RKO (cell line): ENCODE results near the gene ANKRD11.
"Not testable (repeated sequence)": the region's sequence is repeated elsewhere in the genome, so short reads cannot be mapped to it uniquely, and the experiment has no call there.

Experiments
- DNase-seq: peaks from one replicate; pipeline ENCODE4 v3.0.0-alpha.2; 2016; ENCODE audit warnings: low spot score

The ANKRD11 gene

GRCh38 chr16:89280546-89281188 is 209.7 kb downstream of the ANKRD11 start:
- DNase-seq, result no peak

GRCh38 chr16:89279666-89280481 is 210.5 kb downstream of the ANKRD11 start:
- DNase-seq, result no peak

- DNase-seq, result no peak
These were observed 211.7 kb downstream of the ANKRD11 start for GRCh38 chr16:89278441-89279240.

- DNase-seq, result no peak
These were observed 212.6 kb downstream of the ANKRD11 start for GRCh38 chr16:89277641-89278341.

DNA sequence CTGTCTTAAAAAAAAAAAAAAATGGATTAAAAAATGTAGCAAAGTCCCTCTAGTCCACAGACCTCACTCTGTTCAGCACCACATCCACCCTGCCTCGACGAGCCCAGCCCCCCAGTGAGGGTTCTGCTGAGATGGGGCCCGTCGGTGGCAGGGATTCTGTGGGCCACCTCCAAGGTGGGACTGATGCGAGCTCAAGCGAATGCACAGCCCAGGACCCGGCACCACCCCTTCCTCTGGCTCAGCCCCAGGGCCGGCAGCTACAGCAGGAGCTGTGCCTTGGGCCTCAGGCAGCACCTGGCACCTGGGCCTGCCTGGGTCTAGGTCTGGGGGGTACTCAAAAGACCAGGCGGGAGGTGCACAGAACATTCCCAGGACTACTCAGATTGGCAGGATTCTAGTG is 213.3 kb downstream of the ANKRD11 start:
- no peak for DNase-seq

- no peak for DNase-seq
These were observed 214.3 kb downstream of the ANKRD11 start for GRCh38 chr16:89275837-89276720.

- DNase-seq, result no peak
These were observed 215.1 kb downstream of the ANKRD11 start for GRCh38 chr16:89275284-89275584.

DNA sequence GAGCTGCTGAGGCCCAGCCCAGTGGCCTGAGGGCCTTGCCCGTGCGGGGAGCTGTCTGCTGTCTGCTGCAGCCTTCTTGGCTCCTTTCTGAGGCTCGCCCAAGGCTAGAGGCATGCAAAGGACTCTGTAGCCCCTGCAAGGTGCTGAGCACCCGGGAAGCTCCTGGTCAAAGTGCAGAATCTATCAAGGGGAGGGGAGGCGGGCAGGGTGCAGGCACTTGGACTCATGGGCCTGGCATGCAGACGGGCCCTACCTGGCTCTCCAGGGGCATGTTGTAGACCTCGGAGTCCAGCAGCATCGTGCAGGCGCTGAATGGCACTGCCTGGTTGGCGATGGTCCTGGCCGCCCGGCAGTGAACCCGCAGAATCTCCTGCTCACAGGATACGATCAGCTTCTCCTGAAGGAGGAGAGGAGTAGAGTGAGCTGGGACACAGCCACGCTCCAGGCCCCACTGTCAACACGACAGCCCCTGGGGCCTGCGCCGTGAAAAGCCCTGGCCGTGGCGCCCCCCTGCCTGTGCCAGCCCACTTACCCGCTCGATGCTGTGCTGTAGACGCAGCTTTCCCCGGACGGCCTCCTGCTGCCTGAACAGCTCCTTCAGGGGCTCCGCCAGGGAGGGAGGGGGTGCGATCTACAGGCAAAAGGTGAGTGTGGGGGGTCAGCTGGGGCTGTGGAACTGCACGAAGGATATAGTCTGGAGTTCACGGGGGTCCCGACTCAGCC is 215.6 kb downstream of the ANKRD11 start:
- DNase-seq, result no peak

GRCh38 chr16:89273741-89274472 is 216.5 kb downstream of the ANKRD11 start:
- DNase-seq, result no peak

GRCh38 chr16:89272631-89273030 is 217.7 kb downstream of the ANKRD11 start:
- no peak for DNase-seq

- no peak for DNase-seq
These were observed 219.6 kb downstream of the ANKRD11 start for GRCh38 chr16:89270666-89271345.

DNA sequence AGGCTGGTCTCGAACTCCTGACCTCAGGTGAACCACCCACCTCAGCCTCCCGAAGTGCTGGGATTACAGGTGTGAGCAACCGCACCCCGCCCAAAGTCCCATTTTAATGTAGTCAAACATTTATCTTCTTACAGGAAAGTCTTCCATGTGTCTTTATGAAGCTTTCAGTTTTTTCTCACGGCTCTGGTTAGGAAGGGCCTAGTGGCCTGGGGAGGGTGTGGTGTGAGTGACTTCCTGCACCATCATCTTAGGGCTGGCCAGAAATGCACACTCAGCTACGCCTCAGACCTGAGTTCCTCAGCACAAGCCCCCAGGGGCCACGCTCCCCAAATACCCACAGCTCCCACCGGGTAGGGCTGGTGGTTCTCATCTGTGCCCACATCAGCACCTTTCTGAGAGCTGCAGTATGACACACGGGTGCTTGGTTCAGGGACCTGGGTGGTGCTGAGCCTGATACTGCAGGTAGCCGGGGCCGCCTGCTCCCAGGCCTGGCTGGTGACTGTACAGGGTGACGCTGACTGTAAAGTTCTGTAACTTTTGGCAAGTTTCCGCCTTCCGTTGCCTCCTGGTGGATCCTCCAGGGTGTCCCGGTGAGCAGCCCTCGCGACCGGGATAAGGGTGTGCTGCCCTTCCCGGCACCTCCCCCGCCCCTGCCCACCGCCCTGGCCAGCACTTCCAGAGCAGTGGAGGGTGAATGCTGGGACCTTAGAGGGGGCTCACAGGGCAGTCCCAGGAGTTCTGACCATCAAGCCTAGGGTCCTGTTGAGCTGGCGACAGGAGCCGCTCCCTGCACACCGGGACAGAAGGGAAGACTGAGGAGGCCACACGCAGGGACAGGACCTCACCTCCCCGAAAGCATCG is 220.3 kb downstream of the ANKRD11 start:
- DNase-seq, result no peak

DNA sequence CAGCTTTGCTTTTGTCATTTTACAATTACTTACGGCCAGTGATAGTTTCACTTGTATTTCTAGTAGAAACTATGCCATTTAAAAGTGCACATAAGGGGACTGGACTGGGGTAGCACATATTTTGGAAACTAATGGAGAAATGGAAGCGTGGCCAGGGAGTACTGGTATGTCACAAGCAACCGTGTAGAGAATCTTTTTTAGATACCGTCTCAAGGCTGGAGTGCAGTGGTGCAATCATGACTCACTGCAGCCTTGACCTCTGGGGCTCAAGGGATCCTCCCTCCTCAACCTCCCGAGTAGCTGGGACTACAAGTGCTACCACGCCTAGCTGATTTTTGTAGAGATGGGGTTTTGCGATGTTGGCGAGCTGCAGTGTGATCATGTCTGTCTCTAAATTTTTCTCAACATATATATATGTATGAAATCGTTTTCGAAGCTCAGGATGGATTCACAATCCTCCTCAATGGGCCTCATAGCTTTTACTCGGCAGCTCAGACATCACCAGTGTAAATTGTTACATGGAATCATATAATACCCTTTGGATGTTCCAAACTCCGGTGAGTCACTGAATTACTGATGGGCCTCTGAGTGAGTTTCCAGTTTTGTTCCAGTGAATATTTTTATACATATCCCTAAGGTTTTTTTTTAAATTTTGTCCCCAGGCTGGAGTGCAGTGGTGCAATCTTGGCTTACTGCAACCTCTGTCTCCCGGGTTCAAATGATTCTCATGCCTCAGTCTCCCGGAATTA is 221.2 kb downstream of the ANKRD11 start:
- no peak for DNase-seq

DNA sequence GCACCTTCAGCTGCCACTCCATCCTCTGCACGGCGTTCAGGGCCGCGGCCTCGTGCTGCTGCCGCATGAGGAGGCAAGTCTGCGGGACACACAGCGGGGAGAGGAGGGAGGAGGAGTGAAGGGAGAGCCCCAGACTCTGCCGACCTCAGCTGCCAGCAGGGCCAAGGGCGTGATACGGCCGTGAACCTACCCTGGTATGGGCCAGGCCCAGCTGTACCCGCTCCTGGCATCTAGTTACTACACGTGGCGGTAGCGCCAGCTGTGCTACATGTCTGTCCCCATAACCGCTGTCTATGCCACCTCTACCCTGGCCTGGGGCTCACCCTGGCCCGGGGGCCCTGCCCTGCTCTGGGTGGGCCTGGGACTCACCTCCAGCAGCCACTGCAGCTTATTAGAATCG is 221.8 kb downstream of the ANKRD11 start:
- DNase-seq, result no peak

- not testable (repeated sequence) for DNase-seq
These were observed 222.6 kb downstream of the ANKRD11 start for GRCh38 chr16:89267746-89268145.

DNA sequence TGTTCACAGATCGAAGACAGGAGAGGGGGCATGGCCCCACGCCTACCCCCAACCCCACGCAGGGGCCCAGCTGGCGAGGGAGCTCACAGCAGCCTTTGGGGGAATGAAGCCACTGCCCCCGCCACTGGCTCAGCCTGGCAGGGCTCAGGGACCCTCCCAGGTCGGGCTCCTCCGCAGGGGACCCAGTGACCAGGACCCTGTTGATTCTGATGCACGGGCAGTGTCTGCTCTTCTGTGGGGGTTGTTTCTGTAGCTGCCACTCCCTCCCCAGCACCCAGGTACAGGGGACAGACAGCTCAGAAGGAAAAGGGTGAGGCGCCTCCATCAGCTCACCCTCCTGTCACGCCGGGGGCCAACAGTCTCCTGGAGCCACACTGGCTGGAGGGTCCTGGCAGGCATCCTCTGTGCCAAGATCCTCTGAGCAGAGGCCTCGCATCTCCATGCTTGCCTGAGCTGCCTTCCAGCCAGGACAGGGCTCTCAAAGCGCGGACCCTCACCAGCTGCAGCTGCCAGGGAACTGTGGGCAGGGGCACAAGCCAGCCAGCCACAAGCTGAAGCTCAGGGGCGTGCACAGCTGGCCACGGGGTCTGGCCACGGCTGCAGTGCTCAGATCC is 223.7 kb downstream of the ANKRD11 start:
- DNase-seq, result no peak

GRCh38 chr16:89265647-89266046 is 224.7 kb downstream of the ANKRD11 start:
- DNase-seq, result peak; percentile 31
